A549 (cell line): ENCODE data around the gene OVOL2. TPM values are rescaled to one million over a fixed set of nuclear protein-coding genes. Genes with fewer than 3 reads are reported as not detected.
"Not testable (repeated sequence)": the region's sequence is repeated elsewhere in the genome, so short reads cannot be mapped to it uniquely, and the experiment has no call there.

Experiments used
- ATAC-seq, 2 experiments: fragments of 200-7000 bp in 1 of 2; fragments of >200 bp in 1 of 2; cut with Nextera tagmentation in 1 of 2; cut with Tn5 transposase in 1 of 2; 3 replicates each; pipeline versions ENCODE4 v1.8.0 to v1.9.1; 2018 to 2020; ENCODE audit warnings: mild to moderate bottlenecking in 1 of 2, moderate library complexity in 1 of 2
- CTCF ChIA-PET: fragments of 300-600 bp; sonication (Branson Sonifier 250); formaldehyde crosslinking; extraction: SDS; loops from one replicate; lab custom pipeline; 2021; ENCODE audit warnings: antibody characterized with exemption, inconsistent platforms; lab: Yijun Ruan, JAX
- POLR2A ChIA-PET: fragments of 350-600 bp; formaldehyde crosslinking; extraction: SDS; loops from one replicate; lab custom pipeline; 2021; ENCODE audit warnings: antibody characterized with exemption, inconsistent platforms; lab: Yijun Ruan, JAX
- DNase-seq, 2 experiments: peaks; one replicate each; pipeline versions ENCODE4 v3.0.0 to v3.0.0-alpha.2; 2011 to 2016; ENCODE audit warnings: low read depth in 1 of 2, low spot score in 1 of 2
- FAIRE-seq: peaks from 2 replicates; lab custom pipeline; 2011; peaks lifted over from hg19 to GRCh38; lab: Jason Lieb, UNC
- H3K27ac ChIP-seq, 2 experiments: fragments of >200 bp; sonication (Bioruptor Twin); formaldehyde crosslinking; 3 replicates each; pipeline ENCODE4 v1.5.1; 2016 to 2017
- H3K4me1 ChIP-seq: fragments of >200 bp; sonication (Bioruptor Twin); formaldehyde crosslinking; 3 replicates; pipeline ENCODE4 v1.6.1; 2016
- H3K4me2 ChIP-seq: fragments of >200 bp; sonication (Bioruptor Twin); formaldehyde crosslinking; 3 replicates; pipeline ENCODE4 v1.6.1; 2016
- H3K4me3 ChIP-seq: fragments of >200 bp; sonication (Bioruptor Twin); formaldehyde crosslinking; 3 replicates; pipeline ENCODE4 v1.5.1; 2016
- H3K9me3 ChIP-seq: fragments of >200 bp; sonication (Bioruptor Twin); formaldehyde crosslinking; 3 replicates; pipeline ENCODE4 v1.6.1; 2016
- CEBPB ChIP-seq, 2 experiments: fragments of >200 bp in 1 of 2; sonication (Bioruptor Twin) in 1 of 2; formaldehyde crosslinking in 1 of 2; IDR thresholded peaks; 2 replicates each; pipeline ENCODE4 v1.6.1; 2012 to 2016
- CHD2 ChIP-seq: fragments of 150-350 bp; IDR thresholded peaks from 2 replicates; pipeline ENCODE4 v1.6.1; 2014; ENCODE audit warnings: low read length; ENCODE audit not compliant: partially characterized antibody
- CHD4 ChIP-seq: fragments of 200-600 bp; sonication (generic); IDR thresholded peaks from 2 replicates; pipeline ENCODE4 v1.6.1; 2016; ENCODE audit warnings: antibody characterized with exemption, mild to moderate bottlenecking, borderline replicate concordance
- CTCF ChIP-seq: fragments of >200 bp; sonication (Bioruptor Twin); formaldehyde crosslinking; IDR thresholded peaks from 3 replicates; pipeline ENCODE4 v1.5.1; 2016
- EHMT2 ChIP-seq: fragments of 200-600 bp; sonication (generic); IDR thresholded peaks from 2 replicates; pipeline ENCODE4 v1.6.1; 2016; ENCODE audit warnings: antibody characterized with exemption, low read depth, mild to moderate bottlenecking, moderate library complexity
- ELK1 ChIP-seq: fragments of 150-350 bp; IDR thresholded peaks from 2 replicates; pipeline ENCODE4 v1.6.1; 2014; ENCODE audit warnings: low read depth, mild to moderate bottlenecking, low read length
- ESRRA ChIP-seq: fragments of 150-350 bp; IDR thresholded peaks from 2 replicates; pipeline ENCODE4 v1.6.1; 2014; ENCODE audit warnings: mild to moderate bottlenecking, low read length, borderline replicate concordance
- GATA3 ChIP-seq: IDR thresholded peaks from 2 replicates; pipeline ENCODE4 v1.6.1; 2012; ENCODE audit warnings: borderline replicate concordance
- HES2 ChIP-seq: fragments of >200 bp; sonication (Bioruptor Twin); formaldehyde crosslinking; IDR thresholded peaks from 2 replicates; pipeline ENCODE4 v1.6.1; 2016
- HOXB13 ChIP-seq: fragments of 250-450 bp; sonication (Bioruptor Pico); IDR thresholded peaks from 2 replicates; pipeline ENCODE4 v1.5.0; 2020; ENCODE audit warnings: low read depth, mild to moderate bottlenecking, moderate library complexity
- HOXB5 ChIP-seq: fragments of 250-450 bp; sonication (Bioruptor Pico); IDR thresholded peaks from 2 replicates; pipeline ENCODE4 v1.5.0; 2020; ENCODE audit warnings: mild to moderate bottlenecking, moderate library complexity
- JUN ChIP-seq, 2 experiments: fragments of >200 bp; sonication (Bioruptor Twin); formaldehyde crosslinking; IDR thresholded peaks; 2 replicates in 1 of 2; 3 replicates in 1 of 2; pipeline ENCODE4 v1.6.1; 2016 to 2017
- MAZ ChIP-seq: fragments of 150-350 bp; IDR thresholded peaks from 2 replicates; pipeline ENCODE4 v1.6.1; 2014; ENCODE audit warnings: antibody characterized with exemption, low read depth, low read length, borderline replicate concordance
- MYC ChIP-seq: IDR thresholded peaks from 2 replicates; pipeline ENCODE4 v1.6.1; 2012; ENCODE audit warnings: mild to moderate bottlenecking, inconsistent platforms, low read length, improper control_type of control experiment, borderline replicate concordance
- RARB ChIP-seq: fragments of 250-450 bp; sonication (Bioruptor Pico); IDR thresholded peaks from 2 replicates; pipeline ENCODE4 v1.8.0; 2021; ENCODE audit warnings: mild to moderate bottlenecking, moderate library complexity
- REST ChIP-seq: fragments of 200-600 bp; sonication (generic); IDR thresholded peaks from 2 replicates; pipeline ENCODE4 v1.6.1; 2016; ENCODE audit warnings: antibody characterized with exemption, mild to moderate bottlenecking, moderate library complexity
- SREBF2 ChIP-seq: fragments of 450-650 bp; IDR thresholded peaks from 2 replicates; pipeline ENCODE4 v1.6.1; 2014; ENCODE audit warnings: mild to moderate bottlenecking, moderate library complexity
- TP53 ChIP-seq: fragments of 250-450 bp; sonication (Bioruptor Pico); IDR thresholded peaks from 2 replicates; pipeline ENCODE4 v1.5.0; 2021; ENCODE audit warnings: mild to moderate bottlenecking, moderate library complexity
- ZFP36 ChIP-seq: fragments of 450-650 bp; IDR thresholded peaks from 2 replicates; pipeline ENCODE4 v1.6.1; 2014; ENCODE audit warnings: borderline replicate concordance; ENCODE audit not compliant: partially characterized antibody
- ZNF302 ChIP-seq: fragments of 250-450 bp; sonication (Bioruptor Pico); IDR thresholded peaks from 2 replicates; pipeline ENCODE4 v1.9.0; 2021; ENCODE audit warnings: inconsistent platforms, mild to moderate bottlenecking, moderate library complexity
- WGBS: methylation state at CpG from one replicate; pipeline ENCODE4 v1.1.6; 2017; ENCODE audit errors: missing lambda C conversion rate; 5-methylcytosine and 5-hydroxymethylcytosine counted together
- polyA plus RNA-seq, 4 experiments: library from polyadenylated mRNA; depleted of rRNA in 3 of 4; stranded (reverse); fragments of >200 nt; fragmentation: RNase III in 1 of 4; extraction: RNeasy Plus Mini Kit Qiagen cat#74134 plus additional on column Dnase treatment in 1 of 4; gene quantifications; 2 replicates in 3 of 4; 3 replicates in 1 of 4; pipeline ENCODE4 v1.2.3, GENCODE V29; 2011 to 2017

The OVOL2 gene
- polyA plus RNA-seq, 2 of the 4 experiments (the other 2 are of a cell fraction), result not detected

GRCh38 chr20:18101125-18101810, 43.6 kb upstream of the OVOL2 start:
- FAIRE-seq (no peak), ATAC-seq (no peak), DNase-seq (no peak)
- no peaks in the 10 kb centered on the region for H3K9me3 ChIP-seq
- ChIA-PET POLR2A (no interaction called here), CTCF (interaction anchor here (1.0 kb wide), 1 partner anchor 13 kb away, joined by 3 read pairs; no protein-coding TSS in a partner anchor)
- no peaks in the 10 kb centered on the region for H3K4me1 ChIP-seq
- no peak overlapping the region for H3K4me2 ChIP-seq
- no peak overlapping the region for H3K4me3 ChIP-seq
- no peak for TF ChIP-seq TP53 (CRISPR knock-in tag)
- TF ChIP-seq GATA3, result no peak
- no peak for TF ChIP-seq CHD2
- no peak for TF ChIP-seq CEBPB (IDR thresholded peaks at IDR 0.05)
- TF ChIP-seq MAZ, result no peak
- no peak for TF ChIP-seq EHMT2
- no peak for TF ChIP-seq ELK1
- no peak for TF ChIP-seq SREBF2
- TF ChIP-seq HOXB5 (CRISPR knock-in tag), result no peak
- no peak for TF ChIP-seq ZNF302
- no peak for TF ChIP-seq REST
- 55% methylated on average over 7 of the region's 7 CpGs for WGBS
- H3K27ac ChIP-seq, result no peak overlapping the region

GRCh38 chr20:18100569-18100968, 42.9 kb upstream of the OVOL2 start:
- POLR2A ChIA-PET, result not testable (repeated sequence)

DNA sequence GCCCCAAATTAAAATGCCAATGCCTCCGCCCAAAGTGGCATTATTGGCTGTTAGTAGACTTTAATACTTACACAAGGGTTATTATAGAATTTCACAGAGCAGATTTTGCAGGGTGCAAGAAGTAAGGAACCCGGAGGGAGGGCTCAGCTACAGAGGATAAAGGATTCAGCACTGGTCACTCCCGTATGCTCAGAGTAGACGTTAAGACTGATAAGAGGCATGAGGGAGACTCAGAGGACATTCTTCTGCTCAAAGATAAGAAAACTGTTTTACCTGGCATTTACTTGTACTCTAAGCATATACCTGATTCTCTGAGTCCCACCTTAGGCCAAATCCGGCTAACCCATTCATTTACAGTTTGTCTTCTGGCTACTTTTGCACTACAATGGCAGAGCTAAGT, 36.5 kb upstream of the OVOL2 start:
- H3K27ac ChIP-seq, result no peak overlapping the region
- 48% methylated on average over 5 of the region's 5 CpGs for WGBS
- ChIA-PET POLR2A (no interaction called here), CTCF (no interaction called here)
- no peaks in the 10 kb centered on the region for H3K4me1 ChIP-seq
- ATAC-seq (no peak), FAIRE-seq (peak; percentile 46), DNase-seq (no peak)
- TF ChIP-seq CHD4 (no peak), MYC (no peak), ZFP36 (no peak), CEBPB (IDR thresholded peaks at IDR 0.05) (no peak), GATA3 (no peak), HES2 (no peak), ESRRA (no peak), TP53 (CRISPR knock-in tag) (no peak), JUN (IDR thresholded peaks at IDR 0.05) (no peak), CHD2 (no peak), RARB (CRISPR knock-in tag) (no peak), REST (no peak), HOXB13 (no peak), CTCF (no peak)
- H3K9me3 ChIP-seq, result no peaks in the 10 kb centered on the region
- no peak overlapping the region for H3K4me3 ChIP-seq
- no peak overlapping the region for H3K4me2 ChIP-seq

More at GRCh38 chr20:18100569-18100968, 42.9 kb upstream of the OVOL2 start:
- H3K4me2 ChIP-seq, H3K4me3 ChIP-seq, ATAC-seq, CTCF ChIA-PET, H3K27ac ChIP-seq, FAIRE-seq, DNase-seq, H3K9me3 ChIP-seq, H3K4me1 ChIP-seq: not testable (repeated sequence)
- 81% methylated on average over 11 of the region's 11 CpGs for WGBS
